ENCODE data around the gene P2RX1. TPM values are rescaled to one million over a fixed set of nuclear protein-coding genes. Genes with fewer than 3 reads are reported as not detected.

P2RX1 gene
- polyA plus RNA-seq, 3 donors: 22.9 to 117 (median 33.8) TPM

- Mint-ChIP-seq H3K27me3 (ENCODE audit: low read depth in 3 of 3) (peaks cover 0 to 1% (median 0%) of the 10 kb centered on the region in 3 donors), H3K36me3 (peaks cover 30 to 62% of the 10 kb centered on the region in 2 donors), H3K27ac (peak overlapping the region in 6 of 7 donors; percentile 1 to 99 (median 58)), H3K4me3 (peak overlapping the region in 1 of 2 donors; percentile 96), H3K9me3 (peaks cover 0 to 4% (median 2%) of the 10 kb centered on the region in 7 donors), H3K4me1 (peaks cover 70% of the 10 kb centered on the region)
- no peak overlapping the region for H3K4me3 ChIP-seq (replicated peaks in 1 of 3; ENCODE audit: low read depth in 2 of 3, low read length in 3 of 3)
- no peaks in the 10 kb centered on the region for H3K27me3 ChIP-seq (ENCODE audit: control insufficient read depth in 2 of 2, insufficient read depth in 2 of 2, low read length in 2 of 2)
- TF ChIP-seq CTCF (IDR thresholded peaks at IDR 0.05): no peak
- no peak overlapping the region for H2AFZ ChIP-seq (ENCODE audit: insufficient read depth, low read depth, low read length, poor library complexity, severe bottlenecking)
- no CpG with 5 or more reads among the region's 2 CpGs for WGBS (ENCODE audit: insufficient coverage)
- intact Hi-C loops (cut with micrococcal nuclease): loop anchor here (5.0 to 10.0 kb wide), 2 partner anchors 48 to 89 kb away; no protein-coding TSS in a partner anchor
- H3K4me2 ChIP-seq (replicated peaks; ENCODE audit: extremely low read depth, low read length, poor library complexity, severe bottlenecking): peak overlapping the region; percentile 99
- H3K9me3 ChIP-seq (replicated peaks in 1 of 2; ENCODE audit: control insufficient read depth in 1 of 2, insufficient read depth in 1 of 2, low read length in 2 of 2): no peaks in the 10 kb centered on the region
- DNase-seq: no peak
- H3K4me1 ChIP-seq (ENCODE audit: control insufficient read depth in 1 of 2, insufficient read depth in 2 of 2, low read length in 2 of 2): peaks cover 69 to 70% of the 10 kb centered on the region in 2 donors
- peaks cover 93% of the 10 kb centered on the region for H3K79me2 ChIP-seq (ENCODE audit: insufficient read depth, low read length)
- no peak overlapping the region for H3K27ac ChIP-seq (ENCODE audit: low read depth in 1 of 2, low read length in 2 of 2)
- H4K20me1 ChIP-seq (ENCODE audit: insufficient read depth, low read length): peaks cover 80% of the 10 kb centered on the region
- H3K9ac ChIP-seq (ENCODE audit: insufficient read depth, low read length, poor library complexity, severe bottlenecking): no peak overlapping the region
- peaks cover 0 to 5% of the 10 kb centered on the region in 2 donors for H3K36me3 ChIP-seq (replicated peaks in 1 of 2; ENCODE audit: control insufficient read depth in 1 of 2, insufficient read depth in 2 of 2, low read length in 2 of 2)
Observed at GRCh38 chr17:3912827-3913226, 3.4 kb downstream of the P2RX1 start.

GRCh38 chr17:3911271-3912053, 4.8 kb downstream of the P2RX1 start:
- WGBS (ENCODE audit: insufficient coverage): 17% methylated on average over 25 of the region's 30 CpGs
- intact Hi-C loops (cut with micrococcal nuclease): loop anchor here (5.0 to 10.0 kb wide), 2 partner anchors 47 to 91 kb away; no protein-coding TSS in a partner anchor
- Histone ChIP-seq H3K4me3 (replicated peaks in 1 of 3; ENCODE audit: low read depth in 2 of 3, low read length in 3 of 3) (peak overlapping the region in 1 of 3 experiments; percentile 49), H3K36me3 (replicated peaks in 1 of 2; ENCODE audit: control insufficient read depth in 1 of 2, insufficient read depth in 2 of 2, low read length in 2 of 2) (peaks cover 7 to 19% of the 10 kb centered on the region in 2 donors), H2AFZ (ENCODE audit: insufficient read depth, low read depth, low read length, poor library complexity, severe bottlenecking) (no peak overlapping the region), H3K9me3 (replicated peaks in 1 of 2; ENCODE audit: control insufficient read depth in 1 of 2, insufficient read depth in 1 of 2, low read length in 2 of 2) (no peaks in the 10 kb centered on the region), H3K9ac (ENCODE audit: insufficient read depth, low read length, poor library complexity, severe bottlenecking) (no peak overlapping the region), H3K79me2 (ENCODE audit: insufficient read depth, low read length) (peaks cover 100% of the 10 kb centered on the region), H4K20me1 (ENCODE audit: insufficient read depth, low read length) (peaks cover 93% of the 10 kb centered on the region), H3K4me2 (replicated peaks; ENCODE audit: extremely low read depth, low read length, poor library complexity, severe bottlenecking) (peak overlapping the region; percentile 56), H3K4me1 (ENCODE audit: control insufficient read depth in 1 of 2, insufficient read depth in 2 of 2, low read length in 2 of 2) (peaks cover 56 to 57% of the 10 kb centered on the region in 2 donors), H3K27me3 (ENCODE audit: control insufficient read depth in 2 of 2, insufficient read depth in 2 of 2, low read length in 2 of 2) (no peaks in the 10 kb centered on the region), H3K27ac (ENCODE audit: low read depth in 1 of 2, low read length in 2 of 2) (peak overlapping the region; percentile 53 to 68)
- Mint-ChIP-seq H3K4me3 (peak overlapping the region; percentile 65 to 88), H3K9me3 (peaks cover 0 to 4% (median 2%) of the 10 kb centered on the region in 7 donors), H3K4me1 (peaks cover 58% of the 10 kb centered on the region), H3K36me3 (peaks cover 36 to 76% of the 10 kb centered on the region in 2 donors), H3K27me3 (ENCODE audit: low read depth in 3 of 3) (peaks cover 0 to 2% (median 1%) of the 10 kb centered on the region in 3 donors), H3K27ac (peak overlapping the region; percentile 60 to 90 (median 88))
- TF ChIP-seq CTCF (IDR thresholded peaks at IDR 0.05): no peak
- DNase-seq: peak; percentile 82 to 87 (median 83)

All from CD14-positive monocyte (primary cell).